Measurements from ENCODE around the gene KCNQ1. TPM values are rescaled to one million over a fixed set of nuclear protein-coding genes. Genes with fewer than 3 reads are reported as not detected.

The KCNQ1 gene
- total RNA-seq, 1 experiment from 2014 or later = 2.5 TPM

GRCh38 chr11:2436013-2436520 is 8.7 kb upstream of the KCNQ1 start:
- no peak for DNase-seq (ENCODE audit: low spot score)
- no peaks in the 10 kb centered on the region for H3K36me3 Mint-ChIP-seq
- H3K4me3 Mint-ChIP-seq = no peak overlapping the region
- H3K4me1 Mint-ChIP-seq = no peaks in the 10 kb centered on the region
- peaks cover 5% of the 10 kb centered on the region for H3K9me3 Mint-ChIP-seq
- no peak for ATAC-seq
- ChIA-PET CTCF (interaction anchor here (1.0 to 1.6 kb wide), 3 partner anchors 8 to 456 kb away, joined by 3 to 4 read pairs (median 4); no protein-coding TSS in a partner anchor), POLR2A (no interaction called here)
- no peak overlapping the region for H3K27ac Mint-ChIP-seq
- peaks cover 46% of the 10 kb centered on the region for H3K27me3 Mint-ChIP-seq (ENCODE audit: low read depth)
- TF ChIP-seq, protein P1, sequence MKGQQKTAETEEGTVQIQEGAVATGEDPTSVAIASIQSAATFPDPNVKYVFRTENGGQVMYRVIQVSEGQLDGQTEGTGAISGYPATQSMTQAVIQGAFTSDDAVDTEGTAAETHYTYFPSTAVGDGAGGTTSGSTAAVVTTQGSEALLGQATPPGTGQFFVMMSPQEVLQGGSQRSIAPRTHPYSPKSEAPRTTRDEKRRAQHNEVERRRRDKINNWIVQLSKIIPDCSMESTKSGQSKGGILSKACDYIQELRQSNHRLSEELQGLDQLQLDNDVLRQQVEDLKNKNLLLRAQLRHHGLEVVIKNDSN (CRISPR knock-in tag; IDR thresholded peaks at IDR 0.05) = no peak

- no peak overlapping the region for H3K27ac Mint-ChIP-seq
- H3K4me3 Mint-ChIP-seq = no peak overlapping the region
- TF ChIP-seq, protein P2, sequence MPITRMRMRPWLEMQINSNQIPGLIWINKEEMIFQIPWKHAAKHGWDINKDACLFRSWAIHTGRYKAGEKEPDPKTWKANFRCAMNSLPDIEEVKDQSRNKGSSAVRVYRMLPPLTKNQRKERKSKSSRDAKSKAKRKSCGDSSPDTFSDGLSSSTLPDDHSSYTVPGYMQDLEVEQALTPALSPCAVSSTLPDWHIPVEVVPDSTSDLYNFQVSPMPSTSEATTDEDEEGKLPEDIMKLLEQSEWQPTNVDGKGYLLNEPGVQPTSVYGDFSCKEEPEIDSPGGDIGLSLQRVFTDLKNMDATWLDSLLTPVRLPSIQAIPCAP (CRISPR knock-in tag; IDR thresholded peaks at IDR 0.05) = no peak
- TF ChIP-seq, protein P3, sequence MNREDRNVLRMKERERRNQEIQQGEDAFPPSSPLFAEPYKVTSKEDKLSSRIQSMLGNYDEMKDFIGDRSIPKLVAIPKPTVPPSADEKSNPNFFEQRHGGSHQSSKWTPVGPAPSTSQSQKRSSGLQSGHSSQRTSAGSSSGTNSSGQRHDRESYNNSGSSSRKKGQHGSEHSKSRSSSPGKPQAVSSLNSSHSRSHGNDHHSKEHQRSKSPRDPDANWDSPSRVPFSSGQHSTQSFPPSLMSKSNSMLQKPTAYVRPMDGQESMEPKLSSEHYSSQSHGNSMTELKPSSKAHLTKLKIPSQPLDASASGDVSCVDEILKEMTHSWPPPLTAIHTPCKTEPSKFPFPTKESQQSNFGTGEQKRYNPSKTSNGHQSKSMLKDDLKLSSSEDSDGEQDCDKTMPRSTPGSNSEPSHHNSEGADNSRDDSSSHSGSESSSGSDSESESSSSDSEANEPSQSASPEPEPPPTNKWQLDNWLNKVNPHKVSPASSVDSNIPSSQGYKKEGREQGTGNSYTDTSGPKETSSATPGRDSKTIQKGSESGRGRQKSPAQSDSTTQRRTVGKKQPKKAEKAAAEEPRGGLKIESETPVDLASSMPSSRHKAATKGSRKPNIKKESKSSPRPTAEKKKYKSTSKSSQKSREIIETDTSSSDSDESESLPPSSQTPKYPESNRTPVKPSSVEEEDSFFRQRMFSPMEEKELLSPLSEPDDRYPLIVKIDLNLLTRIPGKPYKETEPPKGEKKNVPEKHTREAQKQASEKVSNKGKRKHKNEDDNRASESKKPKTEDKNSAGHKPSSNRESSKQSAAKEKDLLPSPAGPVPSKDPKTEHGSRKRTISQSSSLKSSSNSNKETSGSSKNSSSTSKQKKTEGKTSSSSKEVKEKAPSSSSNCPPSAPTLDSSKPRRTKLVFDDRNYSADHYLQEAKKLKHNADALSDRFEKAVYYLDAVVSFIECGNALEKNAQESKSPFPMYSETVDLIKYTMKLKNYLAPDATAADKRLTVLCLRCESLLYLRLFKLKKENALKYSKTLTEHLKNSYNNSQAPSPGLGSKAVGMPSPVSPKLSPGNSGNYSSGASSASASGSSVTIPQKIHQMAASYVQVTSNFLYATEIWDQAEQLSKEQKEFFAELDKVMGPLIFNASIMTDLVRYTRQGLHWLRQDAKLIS (CRISPR knock-in tag; IDR thresholded peaks at IDR 0.05; ENCODE audit: borderline replicate concordance) = no peak
- TF ChIP-seq PRDM15 (CRISPR knock-in tag; IDR thresholded peaks at IDR 0.05) = no peak
- no peak for TF ChIP-seq IRF2 (CRISPR knock-in tag; IDR thresholded peaks at IDR 0.05; ENCODE audit: borderline replicate concordance, low read depth)
- no peak for TF ChIP-seq MLX (CRISPR knock-in tag; IDR thresholded peaks at IDR 0.05)
- no peak for TF ChIP-seq ATF1 (CRISPR knock-in tag; IDR thresholded peaks at IDR 0.05)
- TF ChIP-seq OVOL2 (CRISPR knock-in tag; IDR thresholded peaks at IDR 0.05; ENCODE audit: borderline replicate concordance) = no peak
- TF ChIP-seq ZNF512 (CRISPR knock-in tag; IDR thresholded peaks at IDR 0.05; ENCODE audit: borderline replicate concordance) = no peak
- no peak for TF ChIP-seq HMGA2 (CRISPR knock-in tag; IDR thresholded peaks at IDR 0.05)
- no peak for TF ChIP-seq FOXP1 (CRISPR knock-in tag; IDR thresholded peaks at IDR 0.05; ENCODE audit: borderline replicate concordance)
- TF ChIP-seq, protein P4, sequence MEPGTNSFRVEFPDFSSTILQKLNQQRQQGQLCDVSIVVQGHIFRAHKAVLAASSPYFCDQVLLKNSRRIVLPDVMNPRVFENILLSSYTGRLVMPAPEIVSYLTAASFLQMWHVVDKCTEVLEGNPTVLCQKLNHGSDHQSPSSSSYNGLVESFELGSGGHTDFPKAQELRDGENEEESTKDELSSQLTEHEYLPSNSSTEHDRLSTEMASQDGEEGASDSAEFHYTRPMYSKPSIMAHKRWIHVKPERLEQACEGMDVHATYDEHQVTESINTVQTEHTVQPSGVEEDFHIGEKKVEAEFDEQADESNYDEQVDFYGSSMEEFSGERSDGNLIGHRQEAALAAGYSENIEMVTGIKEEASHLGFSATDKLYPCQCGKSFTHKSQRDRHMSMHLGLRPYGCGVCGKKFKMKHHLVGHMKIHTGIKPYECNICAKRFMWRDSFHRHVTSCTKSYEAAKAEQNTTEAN (CRISPR knock-in tag; IDR thresholded peaks at IDR 0.05) = no peak
- no peak for TF ChIP-seq ZNF423 (CRISPR knock-in tag; IDR thresholded peaks at IDR 0.05)
- TF ChIP-seq ZNF317 (CRISPR knock-in tag; IDR thresholded peaks at IDR 0.05; ENCODE audit: borderline replicate concordance, low read depth) = no peak
- no peak for TF ChIP-seq NR1H2 (CRISPR knock-in tag; IDR thresholded peaks at IDR 0.05)
- TF ChIP-seq JAZF1 (CRISPR knock-in tag; IDR thresholded peaks at IDR 0.05) = no peak
- no peak for TF ChIP-seq CBFB (CRISPR knock-in tag; IDR thresholded peaks at IDR 0.05; ENCODE audit: low read depth)
- no peak for TF ChIP-seq ZNF671 (CRISPR knock-in tag; IDR thresholded peaks at IDR 0.05)
- no peak for TF ChIP-seq HMGXB4 (CRISPR knock-in tag; IDR thresholded peaks at IDR 0.05)
- ChIA-PET CTCF (interaction anchor here (0.7 to 1.6 kb wide), 4 partner anchors 9 to 456 kb away, joined by 3 to 4 read pairs (median 4); no protein-coding TSS in a partner anchor), POLR2A (no interaction called here)
- peaks cover 48% of the 10 kb centered on the region for H3K27me3 Mint-ChIP-seq (ENCODE audit: low read depth)
- peaks cover 5% of the 10 kb centered on the region for H3K9me3 Mint-ChIP-seq
- H3K36me3 Mint-ChIP-seq = no peaks in the 10 kb centered on the region
- DNase-seq (ENCODE audit: low spot score) (no peak), ATAC-seq (no peak)
- no peaks in the 10 kb centered on the region for H3K4me1 Mint-ChIP-seq
These were observed 8.2 kb upstream of the KCNQ1 start for GRCh38 chr11:2436521-2437031.

All from WTC11 (cell line).